HG02885 (cell line): ENCODE results near the gene NCKAP5L.

Source experiments
- ATAC-seq: cut with Tn5 transposase; IDR thresholded peaks from one replicate; pipeline ENCODE4 v1.9.1; 2021; ENCODE audit warnings: mild to moderate bottlenecking; ENCODE audit not compliant: unreplicated experiment, poor library complexity

Gene NCKAP5L

DNA sequence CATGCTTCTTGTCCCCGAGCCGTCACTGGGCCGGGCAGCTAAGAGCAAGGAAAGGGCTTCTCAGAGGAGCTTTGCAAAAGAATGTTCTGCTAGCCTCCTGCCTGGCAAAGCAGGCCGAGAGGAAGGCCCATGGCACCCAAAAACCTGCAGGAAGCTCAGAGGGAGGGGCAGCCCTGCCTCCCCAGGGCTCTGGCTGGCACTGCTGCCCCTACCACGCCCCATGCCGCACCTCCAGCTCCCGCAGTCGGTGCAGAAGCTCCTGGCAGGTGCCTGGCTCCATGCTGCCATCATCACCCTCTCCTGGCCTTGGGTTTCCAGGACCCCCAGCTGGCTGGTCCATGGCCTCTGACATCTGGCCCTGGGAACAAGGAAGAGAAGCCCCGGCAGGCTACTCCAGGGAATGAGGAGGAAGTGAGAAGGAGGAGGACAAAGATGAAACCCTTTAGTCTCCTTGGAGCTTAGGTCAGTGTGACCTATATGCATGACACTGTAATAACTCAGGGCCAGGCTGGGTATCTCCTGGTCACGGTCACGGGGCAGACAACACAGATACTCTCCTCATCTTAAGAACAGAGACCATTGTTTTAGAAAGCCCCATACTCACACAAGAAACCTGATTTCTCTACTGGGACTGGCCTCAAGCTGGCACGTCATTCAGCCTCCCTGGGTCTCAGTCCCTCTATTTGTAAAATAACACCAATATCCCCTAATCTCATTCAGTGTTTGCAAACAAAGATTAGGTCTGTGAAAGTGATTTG lies 24.3 kb downstream of the NCKAP5L start:
- ATAC-seq = no peak

DNA sequence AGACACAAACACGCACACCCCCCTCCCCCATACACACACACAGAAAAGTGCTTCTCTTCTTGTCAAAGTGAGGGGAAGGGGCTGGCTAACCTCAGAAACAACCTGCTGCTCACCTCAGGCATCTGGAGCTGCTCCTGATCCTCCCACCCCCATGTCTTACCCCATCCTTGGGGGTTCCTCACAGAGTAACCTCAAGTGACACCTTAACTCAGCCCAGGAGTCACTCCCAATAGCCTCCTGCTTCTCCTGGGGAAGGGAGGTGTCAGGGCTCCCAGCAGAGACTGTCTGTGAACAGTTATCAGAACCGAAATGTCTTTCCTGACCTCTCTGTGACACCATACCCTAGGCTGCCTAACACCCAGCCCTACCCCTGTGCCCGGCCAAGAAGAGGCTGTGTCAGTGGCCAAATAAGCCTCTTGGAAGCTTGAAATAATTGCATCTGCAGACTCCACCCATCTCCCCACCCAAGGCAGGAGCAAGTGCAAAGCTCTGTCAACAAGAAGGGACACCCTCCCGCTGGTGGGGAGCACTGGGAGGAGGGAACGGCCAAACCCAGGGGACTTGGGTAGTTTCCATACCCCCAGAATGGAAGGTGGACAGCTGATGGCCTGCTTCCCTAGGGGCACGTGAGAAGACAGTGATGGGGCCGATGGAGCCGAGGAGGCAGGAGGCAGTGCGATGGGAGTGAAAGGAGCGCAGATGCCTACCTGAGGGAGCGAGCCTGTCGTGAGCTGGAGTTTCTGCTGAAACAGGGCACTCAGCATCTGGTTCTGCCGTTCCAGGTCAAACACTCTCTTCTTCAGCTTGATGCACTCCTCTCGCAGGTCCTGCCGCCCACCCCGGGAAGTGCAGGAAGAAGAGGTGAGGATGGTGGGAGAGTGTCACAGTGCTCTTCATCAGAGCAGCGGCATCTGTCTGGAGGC lies 26.8 kb downstream of the NCKAP5L start:
- ATAC-seq = no peak

DNA sequence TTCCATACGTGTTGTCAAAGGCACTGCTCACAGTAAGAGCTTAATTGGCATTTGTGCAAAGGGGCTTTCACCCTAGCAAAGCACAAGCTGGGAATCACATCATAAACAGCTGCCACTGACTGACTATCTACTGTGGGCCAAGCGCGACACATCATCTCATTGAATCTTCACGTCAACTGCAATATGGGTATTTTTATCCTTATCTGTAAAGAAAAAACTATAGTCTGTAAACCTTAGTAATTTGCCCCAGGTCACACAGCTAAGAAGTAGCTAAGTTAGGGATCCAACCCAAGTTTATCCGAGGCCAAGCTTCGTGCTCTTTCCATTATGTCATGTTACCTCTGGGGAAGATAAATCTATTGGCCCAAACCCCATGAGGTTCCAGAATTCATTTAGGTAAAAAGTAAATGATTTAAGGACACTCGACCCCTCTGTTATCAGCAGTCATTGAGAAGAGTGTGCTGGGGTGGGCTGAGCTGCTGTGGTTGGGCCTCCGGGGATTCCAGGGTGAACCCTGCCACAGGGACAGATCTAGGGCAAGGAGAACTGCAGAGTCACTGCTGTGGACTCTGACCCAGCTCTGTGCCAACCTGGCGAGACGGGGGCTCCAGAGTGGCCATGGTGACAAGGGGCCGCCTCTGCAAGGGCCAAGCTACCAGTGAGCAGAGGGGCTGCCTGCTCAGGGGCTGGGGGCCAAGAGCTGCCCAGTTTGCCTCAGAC lies 27.6 kb downstream of the NCKAP5L start:
- no peak for ATAC-seq

DNA sequence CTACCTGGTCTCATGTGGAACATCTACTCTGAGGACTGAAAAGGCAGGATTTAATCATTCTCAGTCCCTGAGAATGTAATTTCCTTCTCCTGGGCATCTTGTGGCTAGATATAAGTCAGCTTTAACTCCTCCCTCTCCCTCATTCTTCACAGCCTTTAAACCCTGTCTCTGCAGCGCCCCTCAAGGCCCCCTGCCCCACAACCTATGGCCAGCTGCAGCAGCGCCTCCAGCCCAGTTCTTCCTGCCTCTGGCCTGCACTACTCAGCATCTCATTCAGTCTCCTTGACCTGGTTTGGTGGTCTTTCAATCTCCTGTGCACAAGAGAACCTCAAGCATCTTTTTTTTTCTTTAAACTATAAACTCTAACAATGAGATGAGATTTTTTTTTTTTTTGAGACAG lies 29.3 kb downstream of the NCKAP5L start:
- no peak for ATAC-seq

GRCh38 chr12:49798248-49798647 lies 30.0 kb downstream of the NCKAP5L start:
- ATAC-seq = no peak

DNA sequence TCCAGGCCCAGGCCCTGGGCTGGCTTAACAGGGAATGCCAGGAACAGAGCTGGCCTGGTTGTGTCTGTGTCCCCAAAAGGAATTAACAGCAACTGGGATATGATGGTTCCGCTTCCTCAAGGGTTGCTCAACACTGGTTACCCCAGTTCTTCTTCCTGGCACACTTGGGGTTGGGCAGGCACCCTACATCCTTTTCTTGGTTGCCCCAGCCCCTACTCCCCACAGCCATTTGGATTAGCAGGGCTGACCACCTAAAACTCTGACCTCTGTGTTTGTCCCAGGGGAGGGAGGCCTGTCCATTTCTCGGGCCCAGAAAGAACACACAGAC lies 30.8 kb downstream of the NCKAP5L start:
- no peak for ATAC-seq

DNA sequence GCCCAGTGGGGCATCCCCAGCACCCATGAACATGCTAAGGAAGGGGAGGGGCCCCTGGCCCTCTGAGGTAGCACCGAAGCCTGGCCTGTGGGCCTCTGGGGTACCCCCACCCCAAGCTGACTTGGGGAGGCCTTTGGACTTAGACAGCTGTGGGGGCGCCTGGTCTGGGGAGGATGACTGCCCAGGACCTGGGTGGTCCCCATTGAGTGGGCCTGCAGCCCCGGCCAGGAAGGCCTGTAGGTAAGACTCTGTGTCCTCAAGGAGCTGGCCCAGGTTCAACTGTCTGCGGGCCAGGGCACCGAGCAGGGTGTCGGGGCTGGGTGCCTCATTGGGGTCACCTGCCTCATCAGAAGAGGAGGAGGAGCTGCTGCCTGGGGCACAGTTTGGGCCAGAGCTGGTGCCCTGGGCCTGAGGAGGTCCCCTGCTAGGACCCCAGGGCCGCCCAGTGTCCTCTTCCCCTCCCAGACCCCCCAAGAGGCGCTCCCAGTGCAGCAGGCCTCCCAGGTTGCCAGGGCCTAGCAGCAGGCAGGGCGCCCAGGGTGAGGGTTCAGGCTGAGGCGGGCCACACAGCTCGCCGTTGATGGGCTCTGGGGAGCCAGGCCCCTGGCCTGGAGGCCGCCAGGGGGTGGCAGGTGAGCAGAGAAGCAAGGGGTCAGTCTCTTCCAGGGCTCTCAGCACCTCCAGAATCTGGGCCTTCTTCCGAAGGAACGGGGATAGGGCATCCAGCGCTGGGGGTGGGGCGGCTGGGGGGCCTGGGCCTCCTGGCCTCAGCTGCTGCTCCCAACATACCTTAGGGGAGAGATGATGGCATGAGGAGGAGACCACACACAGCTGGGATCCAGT lies 31.4 kb downstream of the NCKAP5L start:
- no peak for ATAC-seq

- ATAC-seq = no peak
Observed at GRCh38 chr12:49796155-49796554, 32.1 kb downstream of the NCKAP5L start.

DNA sequence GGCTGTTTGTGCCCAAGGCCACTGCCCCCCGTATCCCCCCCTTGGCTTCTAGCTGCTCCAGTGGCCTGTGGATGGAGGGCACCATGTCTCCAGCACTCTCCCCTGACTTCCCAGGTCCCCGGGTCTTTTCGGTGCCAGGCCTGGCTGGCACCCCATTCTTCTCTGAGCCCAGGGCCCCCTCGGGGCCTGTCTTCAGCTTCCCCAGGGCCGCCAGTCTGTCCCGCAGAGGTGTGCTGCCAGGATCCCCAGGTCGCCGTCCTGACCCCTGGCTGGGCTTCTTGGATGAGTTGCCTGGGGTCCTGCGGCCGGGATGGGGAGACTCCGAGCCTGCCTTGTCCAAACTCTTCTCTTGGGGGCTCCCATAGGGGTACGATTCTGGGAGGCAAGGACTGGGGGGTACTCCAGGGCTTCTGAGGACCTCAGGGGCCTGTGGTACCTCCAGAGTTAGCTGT lies 32.5 kb downstream of the NCKAP5L start:
- ATAC-seq = no peak

DNA sequence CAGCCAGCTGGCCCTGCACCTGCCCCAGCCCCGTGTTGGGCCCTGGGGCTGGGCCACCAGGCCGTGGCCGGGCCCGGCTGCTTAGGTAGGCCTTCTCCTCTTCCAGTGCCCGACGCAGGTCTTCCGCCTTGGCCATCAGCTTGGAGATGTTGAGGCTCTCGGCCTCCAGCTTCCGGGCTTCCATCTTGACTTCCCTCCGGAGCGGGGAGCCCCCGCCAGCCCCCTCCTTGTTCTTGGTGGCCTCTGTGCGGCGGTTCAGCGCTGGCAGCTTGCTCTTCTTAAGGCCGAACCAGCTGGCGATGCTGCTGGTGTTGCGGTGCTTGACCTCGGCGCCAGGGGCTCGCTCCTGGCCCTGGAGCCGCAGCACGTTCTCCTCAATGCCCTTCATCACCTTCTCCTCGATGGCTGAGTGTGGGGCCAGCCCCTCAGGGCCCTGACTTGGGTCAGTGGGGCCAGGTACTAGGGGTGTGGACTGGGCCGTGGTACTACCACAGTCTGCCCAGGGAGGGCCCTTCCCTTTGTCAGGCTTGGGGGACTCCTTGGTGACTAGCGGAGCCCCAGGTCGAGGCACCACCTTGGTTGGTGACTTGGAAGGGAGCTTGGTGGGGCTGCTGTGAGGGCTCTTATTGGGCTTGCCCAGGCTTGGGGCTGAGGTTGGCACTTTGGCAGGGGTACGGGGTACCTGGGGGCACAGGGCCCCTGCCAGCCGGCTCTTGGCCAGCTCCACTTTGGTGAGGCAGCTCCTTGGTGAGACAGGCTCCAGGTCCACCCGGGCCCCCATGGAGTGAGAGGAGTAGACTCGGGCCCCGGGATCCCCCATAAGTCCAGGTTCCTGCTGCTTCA lies 33.2 kb downstream of the NCKAP5L start:
- no peak for ATAC-seq

DNA sequence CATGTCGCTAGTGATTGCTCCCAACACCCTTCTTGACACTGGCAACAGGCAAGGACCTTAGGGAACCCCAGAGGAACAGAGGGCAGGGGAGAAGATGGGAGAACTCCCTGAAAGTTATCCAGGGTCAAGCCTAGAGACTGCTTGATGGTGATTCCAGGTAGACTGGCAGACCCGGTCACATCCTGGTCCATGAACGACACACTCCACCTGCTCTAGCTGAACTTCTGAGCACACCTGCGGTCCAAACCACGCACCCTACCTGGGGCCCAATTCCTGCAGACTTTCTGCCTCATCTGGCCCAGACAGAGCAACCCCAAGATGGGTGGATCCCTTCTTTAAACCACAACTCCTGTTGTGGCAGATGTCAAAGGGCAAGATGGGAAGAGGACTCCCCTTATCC lies 34.2 kb downstream of the NCKAP5L start:
- no peak for ATAC-seq

DNA sequence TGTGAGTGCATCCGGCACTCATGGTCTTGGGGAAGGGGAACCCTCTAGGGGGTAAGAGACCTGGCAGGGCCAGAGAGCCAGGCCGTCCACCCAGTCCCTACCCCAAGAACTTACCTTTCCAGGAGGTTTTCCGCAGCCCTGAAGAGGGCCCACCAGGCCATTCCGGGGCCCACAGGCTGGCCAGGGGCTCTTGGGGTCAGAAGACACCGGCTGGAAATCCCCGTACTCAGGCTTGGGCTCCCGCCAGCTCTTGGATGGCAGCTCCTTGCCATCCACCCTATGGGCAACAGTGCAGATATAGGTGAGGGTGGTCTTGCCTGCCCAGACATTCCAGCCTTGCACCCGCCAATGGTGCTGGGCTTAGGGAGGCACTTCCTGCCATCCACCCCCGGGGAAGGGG lies 34.6 kb downstream of the NCKAP5L start:
- ATAC-seq = no peak

DNA sequence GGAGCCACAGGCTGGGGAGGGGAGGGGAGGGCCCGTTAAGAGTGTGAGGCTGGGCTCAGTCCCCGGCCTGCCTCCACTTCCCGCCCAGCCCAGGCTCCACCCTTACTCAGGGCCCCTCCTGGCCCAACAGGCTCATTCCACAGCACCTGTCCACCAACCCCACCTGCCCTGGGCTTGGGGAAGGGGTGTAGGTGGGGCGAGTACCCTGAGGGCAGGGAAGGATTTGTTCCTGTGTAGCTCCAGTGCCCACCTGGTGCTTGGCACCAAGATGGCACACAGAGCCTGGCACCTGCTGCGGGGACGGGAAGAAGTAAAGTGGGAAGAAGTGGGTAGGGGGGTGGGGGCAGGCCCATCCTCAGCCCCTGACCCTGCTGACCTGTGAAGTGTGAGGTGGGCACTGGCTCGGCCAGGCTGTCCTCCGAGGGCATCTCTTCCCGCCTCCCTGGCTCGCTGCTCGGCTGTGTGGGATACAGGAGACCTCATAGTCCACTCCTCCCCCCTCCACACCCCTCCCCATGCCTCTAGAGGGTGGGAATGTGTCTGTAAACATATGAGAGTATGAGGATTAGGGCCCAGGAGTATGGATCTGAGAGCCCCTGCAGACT lies 35.1 kb downstream of the NCKAP5L start:
- ATAC-seq = no peak

DNA sequence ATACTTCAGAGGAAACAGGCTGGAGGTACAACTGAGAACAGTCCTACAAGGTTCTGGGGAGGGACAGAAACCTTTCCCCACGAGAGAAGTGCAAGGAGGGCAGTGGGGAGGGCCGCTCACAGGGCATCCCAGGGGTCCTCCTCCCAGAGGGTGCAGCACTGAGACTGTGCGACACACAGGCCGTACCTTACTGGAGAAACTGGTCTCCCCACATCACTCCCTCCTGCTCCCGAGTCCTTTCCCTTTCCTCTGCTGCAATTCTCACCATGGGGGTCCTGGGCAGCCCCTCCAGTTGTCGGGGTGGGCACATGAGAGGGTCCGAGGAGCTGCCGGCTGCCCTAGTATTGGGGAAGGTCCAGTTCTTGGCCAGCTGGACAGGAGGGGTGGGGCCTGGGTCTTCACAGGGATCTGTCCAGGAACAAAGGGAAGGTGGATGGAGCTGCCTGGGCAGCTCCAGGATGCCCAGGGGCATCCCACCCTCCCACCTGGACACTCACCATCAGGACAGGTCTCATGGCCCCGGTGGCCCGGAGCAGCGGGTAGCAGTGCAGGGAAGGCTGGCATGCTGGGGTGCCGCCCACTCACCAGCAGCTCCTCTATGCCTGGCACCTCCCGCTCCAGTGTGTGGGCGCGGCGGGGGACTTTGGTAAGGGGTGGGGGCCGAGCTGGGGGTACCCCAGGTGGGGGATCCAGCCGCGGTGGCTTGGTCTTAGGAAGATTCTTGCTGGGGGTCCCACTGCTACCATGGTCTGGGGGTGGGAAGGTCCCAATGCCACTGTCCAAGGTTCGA lies 35.8 kb downstream of the NCKAP5L start:
- no peak for ATAC-seq

DNA sequence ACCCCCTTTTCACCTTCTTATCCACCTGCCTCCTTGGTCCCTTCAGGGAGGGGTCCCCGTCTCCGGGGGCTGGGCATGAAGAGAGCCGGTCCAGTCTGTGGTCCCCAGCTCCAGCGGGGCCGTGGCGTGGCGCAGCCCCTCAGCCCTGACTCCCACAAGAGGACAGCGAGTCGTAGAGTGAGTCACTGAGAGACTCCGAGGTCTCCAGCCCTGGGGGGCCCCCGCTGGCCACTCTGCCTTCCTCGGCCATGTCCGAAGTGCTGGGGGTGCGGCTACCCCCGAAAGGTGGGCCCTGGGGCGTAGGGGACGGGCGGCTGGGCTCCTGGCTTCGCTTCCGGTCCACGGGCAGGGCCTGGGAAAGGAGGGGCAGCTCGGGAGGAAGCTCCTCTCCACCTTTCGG lies 36.5 kb downstream of the NCKAP5L start:
- ATAC-seq = no peak

- no peak for ATAC-seq
Observed at GRCh38 chr12:49790741-49791555, 37.3 kb downstream of the NCKAP5L start.

GRCh38 chr12:49789992-49790391 lies 38.2 kb downstream of the NCKAP5L start:
- ATAC-seq = no peak
